HG02852 (cell line): Measurements from ENCODE around the gene UBE2J1.

Experiments
- ATAC-seq: cut with Tn5 transposase; IDR thresholded peaks from one replicate; pipeline ENCODE4 v1.9.1; 2021; ENCODE audit warnings: mild to moderate bottlenecking, moderate library complexity; ENCODE audit not compliant: unreplicated experiment

The UBE2J1 gene

DNA sequence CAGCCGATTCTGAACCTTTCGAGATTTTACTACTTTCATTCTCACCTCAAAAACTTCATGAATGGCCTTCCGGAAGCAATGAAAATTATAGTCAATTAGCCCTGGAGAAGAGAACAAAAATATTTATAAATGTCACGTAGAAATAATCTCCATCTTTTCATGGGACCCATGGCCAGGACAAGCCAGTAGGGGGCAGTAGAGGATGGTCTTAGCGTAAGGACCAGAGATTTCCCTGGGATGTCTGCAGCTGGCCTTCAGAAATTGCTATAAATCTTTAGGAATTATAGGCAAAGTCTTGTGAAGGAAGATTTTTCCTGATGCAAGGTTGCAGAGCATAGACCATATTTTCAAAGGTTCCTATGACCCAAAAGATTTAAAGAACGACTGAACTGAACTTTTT, 15.6 kb upstream of the UBE2J1 start:
- no peak for ATAC-seq

DNA sequence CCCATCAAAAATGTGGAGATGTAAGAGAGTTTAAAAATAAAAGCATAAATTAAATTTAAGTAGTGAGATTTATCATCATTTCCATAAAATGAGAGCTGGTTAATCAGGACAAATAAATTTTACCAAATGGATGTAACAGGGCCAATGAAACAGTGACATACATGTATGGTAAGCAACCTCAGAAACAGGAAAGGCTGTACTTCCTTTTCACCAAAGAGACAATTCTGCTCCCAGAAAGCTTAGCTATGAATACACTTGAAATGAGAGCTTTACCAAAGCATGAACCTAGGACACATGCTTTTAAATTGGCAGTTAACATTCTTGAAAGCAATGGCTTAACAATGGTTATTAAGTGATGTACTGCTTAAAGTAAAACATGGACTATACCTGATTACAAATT, 12.1 kb upstream of the UBE2J1 start:
- no peak for ATAC-seq

DNA sequence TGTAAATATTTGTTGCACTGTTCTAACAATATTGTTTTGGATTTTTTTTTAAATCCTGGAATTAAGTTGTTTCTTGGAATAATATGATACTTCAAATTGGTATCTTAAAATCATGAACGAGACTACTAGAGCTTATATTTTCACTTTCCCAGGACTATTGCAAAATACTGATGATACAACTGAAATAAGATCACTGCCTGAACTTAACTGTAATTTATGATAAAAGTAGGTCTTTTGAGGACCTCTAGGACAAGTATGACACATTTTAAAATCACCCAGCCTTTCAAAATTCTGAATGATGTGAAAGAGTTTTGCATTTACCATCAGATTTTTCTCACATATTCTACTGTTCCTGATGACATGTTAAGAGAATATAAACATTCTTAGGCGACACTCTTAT, 8.6 kb upstream of the UBE2J1 start:
- ATAC-seq = no peak

DNA sequence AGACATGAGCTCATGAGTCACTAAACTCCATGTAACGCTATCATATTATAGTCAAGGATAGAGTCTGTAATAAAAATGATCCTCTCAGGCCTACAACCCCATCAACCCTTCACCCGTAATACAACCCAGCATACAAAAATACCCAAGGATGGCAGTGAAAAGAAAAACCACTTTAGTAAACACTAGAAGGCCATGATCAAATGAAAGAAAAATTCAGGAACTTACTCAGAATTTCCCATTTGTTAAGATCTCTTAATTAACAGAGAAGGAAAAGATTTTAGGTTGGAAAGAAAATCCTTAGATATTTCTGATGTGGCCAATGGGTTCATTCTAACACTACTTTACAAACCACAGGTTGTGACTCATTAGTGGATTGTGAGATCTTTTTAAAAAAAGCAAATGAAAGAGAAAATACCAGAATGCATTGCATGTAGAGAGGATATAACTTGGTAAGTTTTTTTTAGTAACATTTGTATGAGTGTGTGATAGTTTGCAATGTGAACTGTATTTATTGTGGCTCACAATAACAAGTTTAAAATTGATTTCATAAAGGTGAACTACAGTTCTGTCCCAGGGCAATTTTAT, 8.0 kb upstream of the UBE2J1 start:
- peak; percentile 59 for ATAC-seq

DNA sequence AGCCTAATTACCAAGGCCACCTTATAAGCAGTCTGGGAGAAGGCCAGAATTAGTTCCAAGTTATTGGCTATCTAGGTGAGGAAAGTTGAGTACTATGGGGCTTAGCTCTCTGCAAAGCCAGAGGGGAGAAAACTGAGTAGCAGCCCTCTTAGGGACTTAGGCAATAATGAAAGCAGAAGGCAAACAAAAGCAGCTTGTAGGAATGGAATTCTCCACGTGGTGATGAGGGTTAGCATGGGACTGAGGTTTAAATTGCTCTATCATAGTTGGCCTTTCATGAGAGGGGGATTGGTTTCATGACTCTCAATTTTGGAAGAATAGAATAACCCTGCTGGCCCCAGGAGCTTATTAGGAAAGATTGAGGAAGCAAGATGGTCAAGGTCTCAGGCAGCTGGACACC, 7.0 kb upstream of the UBE2J1 start:
- ATAC-seq = no peak

DNA sequence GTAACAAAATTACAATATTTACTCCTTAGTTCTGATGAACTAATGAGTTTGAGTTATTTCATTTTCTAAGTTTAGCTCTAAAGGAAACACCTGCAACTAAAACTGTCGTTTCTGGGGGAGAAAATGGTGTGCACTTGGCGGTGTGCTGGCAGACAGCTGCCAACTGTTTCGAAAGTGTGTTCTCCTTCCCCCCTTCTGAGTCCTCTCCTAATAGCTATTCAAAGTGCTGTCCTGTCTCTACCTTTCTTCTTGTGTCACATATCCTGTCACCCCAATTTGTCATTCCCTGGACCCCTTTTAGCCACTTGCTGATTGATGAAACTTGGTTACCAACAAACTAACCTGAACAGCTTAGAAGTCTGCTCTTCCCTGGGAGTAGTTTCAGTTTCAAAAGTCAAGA, 4.9 kb upstream of the UBE2J1 start:
- ATAC-seq = peak; percentile 42

DNA sequence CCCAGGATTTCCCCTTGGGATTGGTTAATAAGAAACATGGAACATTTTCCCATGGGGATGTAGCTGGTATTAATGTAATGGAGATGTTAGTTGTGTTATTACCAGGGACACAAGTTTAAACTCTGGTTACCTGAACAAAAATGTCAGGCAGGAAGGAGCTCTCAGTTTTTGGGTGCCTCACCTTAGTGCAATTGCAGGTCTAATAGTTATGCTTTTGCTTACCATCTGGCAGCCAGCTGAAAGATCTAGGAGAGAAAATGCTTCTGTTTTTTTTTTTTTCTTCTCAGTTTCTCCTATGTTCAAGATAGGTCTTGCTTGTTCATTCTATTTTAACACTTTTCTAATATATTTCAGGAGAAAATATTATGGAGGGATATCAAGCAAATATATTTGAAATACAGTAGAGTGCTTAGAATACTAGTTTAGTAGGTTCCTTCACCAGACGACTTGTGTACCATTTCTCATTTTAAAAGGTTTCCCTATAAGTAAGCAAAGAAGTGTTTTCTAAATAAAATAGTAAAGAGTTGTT, 4.2 kb upstream of the UBE2J1 start:
- ATAC-seq = no peak

DNA sequence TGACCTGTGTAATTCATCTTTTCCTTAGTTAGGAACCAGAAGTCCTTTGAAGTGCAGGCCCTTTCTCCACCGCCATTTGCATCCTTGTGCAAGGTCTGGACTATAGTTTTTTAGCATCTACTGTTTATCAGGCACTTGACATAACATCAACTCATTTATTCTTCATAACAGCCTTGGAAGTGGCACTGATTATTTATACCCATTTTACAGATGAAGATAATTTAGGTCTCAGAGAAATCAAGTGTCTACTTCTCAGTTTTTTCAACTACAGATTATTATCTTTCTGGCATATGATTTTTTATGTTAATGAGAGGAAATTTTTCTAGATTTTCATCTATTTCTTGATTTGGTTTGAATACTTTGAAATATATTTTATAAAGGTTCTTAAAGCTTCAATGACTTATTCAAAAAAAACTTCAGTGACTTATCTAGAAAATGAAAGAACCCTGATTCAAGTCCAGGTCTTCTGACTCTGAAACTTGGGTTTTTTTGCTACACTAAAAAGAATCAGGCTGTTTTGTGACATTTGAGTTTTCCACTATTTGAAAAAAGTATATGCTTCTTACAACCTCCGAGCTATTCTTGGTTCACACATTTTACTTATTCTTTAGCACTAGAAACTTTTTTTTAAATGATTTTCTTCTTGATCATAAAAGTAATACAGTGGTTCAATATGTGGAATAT, 3.1 kb upstream of the UBE2J1 start:
- ATAC-seq = no peak

DNA sequence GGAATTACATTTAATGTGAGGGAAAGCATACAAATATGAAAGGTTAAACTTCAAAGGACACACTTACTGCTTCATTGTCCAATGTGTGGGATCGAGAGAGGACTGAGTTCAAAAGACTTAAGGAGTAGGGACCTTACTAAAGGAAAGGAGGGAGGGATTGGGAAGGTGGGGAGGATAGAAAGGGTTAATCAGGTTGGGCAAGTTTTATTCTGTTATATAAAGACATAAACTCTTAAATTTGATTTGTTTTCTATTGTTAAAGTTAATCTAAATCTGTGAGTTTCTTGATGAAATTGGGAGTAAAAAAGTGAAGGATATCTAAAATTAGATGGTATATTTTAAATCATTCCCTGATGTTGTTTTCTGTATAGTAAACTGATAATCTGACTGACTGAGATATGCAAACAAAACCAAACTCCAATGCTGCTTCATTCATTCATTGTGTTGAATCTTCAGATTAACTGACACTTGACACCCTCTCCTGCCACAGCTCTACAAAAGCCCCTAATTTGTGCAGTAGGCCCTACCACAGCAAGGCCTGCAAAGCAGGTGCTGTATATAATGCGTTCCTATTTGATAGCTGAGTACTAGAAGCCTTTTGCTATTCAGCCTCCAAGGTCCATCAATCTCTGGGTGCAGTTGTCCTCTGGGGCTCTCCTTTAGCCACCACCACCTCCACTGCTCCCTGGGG, 1.3 kb upstream of the UBE2J1 start:
- ATAC-seq = no peak

DNA sequence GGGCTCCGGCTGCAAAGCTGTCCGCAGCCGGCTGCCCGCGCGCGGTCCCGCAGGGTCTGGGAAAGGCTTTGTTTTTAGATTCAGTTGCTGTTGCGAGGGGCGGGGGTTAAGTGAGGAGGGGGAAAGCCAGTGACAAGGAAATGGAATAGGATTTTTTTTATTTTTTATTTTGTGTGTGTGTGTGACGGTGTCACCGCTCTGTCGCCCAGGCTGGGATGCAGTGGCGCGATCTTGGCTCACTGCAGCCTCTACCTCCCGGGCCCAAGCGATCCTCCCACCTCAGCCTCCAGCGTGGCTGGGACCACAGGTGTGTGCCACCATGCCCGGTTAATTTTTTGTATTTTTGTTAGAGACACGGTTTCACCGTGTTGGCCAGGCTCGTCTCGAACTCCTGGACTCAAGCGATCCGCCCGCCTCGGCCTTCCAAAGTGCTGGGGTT, 615 bp upstream of the UBE2J1 start:
- ATAC-seq = no peak

DNA sequence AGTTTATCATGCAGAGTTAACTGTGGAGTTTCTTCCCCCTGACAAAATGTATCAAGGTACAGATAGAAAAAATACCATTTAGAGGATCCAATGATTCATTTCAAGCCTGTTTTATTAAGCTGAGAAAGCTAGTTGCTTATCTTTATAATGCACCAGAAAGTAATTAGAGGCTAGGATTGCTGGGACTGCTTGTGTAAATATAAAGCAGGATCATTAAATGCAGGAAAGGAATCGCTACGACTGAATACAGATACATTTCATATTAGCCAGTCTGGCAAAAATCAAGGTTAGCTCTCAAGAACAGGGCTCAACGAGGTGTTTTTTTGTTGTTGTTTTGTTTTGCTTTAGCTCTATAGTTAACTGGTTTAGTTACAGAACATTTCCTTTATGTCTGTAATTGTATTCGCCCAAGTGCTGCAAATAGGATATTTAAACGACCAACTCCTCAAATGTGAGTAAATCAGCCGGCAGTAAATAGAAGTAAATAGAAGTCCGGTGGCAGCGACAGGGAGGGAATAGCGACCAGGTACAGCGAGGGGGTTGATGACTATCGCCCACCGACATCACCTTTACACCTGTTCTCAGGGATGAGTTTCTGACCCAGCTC, 748 bp downstream of the UBE2J1 start:
- ATAC-seq = no peak

DNA sequence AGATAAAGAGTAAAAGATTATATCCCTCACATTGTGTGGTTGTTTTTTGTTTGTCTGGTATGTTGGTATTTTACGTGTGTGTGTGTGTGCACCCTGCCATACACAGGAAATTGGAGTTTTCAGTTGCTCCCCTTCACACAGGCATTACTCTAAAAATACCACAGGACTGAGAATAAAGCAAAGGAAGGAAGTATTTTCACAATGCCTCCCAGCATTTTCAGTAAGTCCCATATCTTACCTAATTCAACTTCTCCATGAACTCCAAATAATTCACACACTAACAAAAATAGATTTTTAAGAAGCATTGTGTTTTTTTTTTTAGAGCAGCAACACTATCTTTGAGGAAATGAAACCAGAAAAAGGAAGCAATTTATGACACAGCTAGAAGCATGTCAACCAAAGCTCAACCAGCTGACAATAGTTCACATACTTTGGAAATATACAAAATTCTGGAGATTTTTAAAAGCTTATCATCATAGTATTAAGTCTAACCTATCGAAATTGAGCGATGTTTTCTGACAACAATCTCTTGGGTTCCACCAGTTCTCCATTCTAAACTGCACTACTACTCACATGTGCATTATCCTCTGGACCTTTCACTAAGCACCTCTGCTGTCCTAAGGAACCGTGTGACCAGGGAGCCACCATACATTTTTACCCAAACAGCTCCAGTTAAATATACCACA, 2.1 kb downstream of the UBE2J1 start:
- peak; percentile 34 for ATAC-seq

DNA sequence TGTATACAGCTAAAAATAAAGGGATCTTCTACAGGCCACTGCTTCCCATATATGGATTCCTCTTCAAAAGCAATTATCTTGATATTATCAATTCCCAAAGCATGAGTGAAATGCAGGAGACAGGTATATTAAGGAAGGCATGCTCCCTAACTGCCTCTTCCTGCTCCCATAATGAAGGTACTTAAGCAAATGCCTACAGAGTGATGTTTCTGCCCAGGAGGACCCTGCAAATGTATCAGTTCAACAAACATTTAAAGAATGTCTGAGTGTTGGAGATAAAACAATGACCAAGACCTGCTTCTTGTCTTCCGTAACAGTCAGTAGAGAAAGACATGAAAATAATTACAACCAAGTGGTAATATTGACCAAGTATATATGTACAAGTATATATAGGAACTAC, 4.2 kb downstream of the UBE2J1 start:
- no peak for ATAC-seq

DNA sequence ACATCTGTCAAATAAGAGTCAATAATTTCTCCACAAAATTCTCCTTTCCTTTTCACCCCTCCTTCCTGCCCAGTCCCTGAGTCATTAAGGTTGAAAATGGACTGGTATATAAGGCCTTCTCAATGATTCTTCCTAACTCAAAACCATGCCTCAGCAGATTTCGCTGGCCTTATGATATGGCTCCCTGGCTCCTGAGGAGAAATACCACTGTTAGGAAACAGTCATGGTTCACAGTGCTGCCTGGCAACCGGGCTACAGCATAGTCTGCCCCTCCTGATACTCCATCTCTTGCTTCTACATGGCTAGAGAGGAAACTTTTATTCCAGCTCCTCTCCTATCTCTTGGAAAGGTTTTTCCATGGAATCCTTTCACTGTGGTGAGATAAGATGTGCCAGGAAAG, 4.7 kb downstream of the UBE2J1 start:
- no peak for ATAC-seq

DNA sequence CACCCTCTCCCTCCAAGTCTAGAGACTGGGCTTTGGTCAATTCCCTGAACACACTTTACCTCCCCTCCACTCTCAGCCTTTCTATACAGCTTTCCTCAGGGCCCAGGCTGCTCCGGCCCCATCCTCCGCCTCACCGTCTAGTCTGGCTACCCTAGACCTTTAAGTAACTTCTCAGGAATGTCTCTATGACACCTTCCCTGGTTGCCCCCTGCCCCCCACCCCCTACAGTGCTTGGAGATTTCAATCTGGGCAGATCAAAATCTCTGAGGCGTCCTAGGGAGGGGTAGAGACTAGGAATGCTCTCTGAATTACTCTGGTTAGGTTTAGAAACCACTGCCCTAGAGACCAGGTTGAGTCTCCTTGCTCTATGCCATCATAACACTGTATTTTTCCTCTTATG, 6.1 kb downstream of the UBE2J1 start:
- no peak for ATAC-seq

DNA sequence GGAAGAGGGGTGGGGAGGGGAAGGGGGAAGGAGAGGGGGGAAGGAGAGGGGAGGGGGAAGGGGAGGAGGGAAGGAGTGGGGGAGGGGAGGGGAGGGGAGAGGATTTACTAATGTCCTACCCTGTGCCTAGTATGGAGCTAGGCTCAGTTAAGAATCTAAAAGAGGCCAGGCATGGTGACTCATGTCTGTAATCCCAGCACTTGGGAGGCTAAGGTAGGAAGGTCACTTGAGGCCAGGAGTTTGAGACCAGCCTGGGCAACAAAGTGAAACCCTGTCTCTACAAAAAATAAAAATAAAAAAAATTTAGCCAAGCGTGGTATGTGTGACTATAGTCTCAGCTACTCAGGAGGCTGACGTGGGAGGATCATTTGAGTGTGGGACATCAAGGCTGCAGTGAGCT, 13.0 kb downstream of the UBE2J1 start:
- ATAC-seq = no peak

DNA sequence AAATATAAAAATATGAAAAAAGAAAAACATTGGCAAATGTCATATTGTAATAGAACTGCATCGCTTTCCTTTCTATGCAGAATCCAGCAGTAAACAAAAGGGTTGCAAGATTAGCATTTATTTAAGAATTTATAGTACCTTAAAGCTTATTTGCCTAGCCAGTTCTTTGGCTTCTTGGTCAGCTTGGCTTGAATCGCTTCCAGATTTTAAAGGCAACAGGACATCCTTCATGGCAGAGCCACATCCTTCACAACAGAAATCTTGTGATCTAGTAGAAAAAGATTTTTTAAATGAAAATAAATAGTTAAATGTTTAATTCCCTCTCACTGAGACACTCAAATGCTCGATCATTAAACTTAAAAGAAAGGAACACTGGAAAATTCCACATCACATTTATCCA, 17.4 kb downstream of the UBE2J1 start:
- ATAC-seq = no peak

DNA sequence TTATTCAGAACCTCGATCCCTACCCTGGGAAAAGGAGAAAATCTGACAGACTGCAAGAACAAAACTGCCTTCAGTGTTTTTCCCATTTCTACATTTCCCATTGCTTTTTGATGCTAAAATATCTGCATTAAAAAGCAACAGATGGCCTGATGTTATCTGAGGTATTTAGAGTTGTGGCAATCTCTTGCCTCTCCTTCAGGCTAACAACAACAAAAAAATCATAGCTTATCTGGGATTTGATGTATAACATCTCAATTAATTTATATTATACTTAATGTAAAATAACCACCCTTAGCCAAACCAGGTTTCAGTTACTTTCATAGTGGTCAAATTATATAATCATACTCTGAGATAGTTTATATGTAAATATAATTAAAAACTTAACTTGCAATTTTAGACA, 21.6 kb downstream of the UBE2J1 start:
- no peak for ATAC-seq

DNA sequence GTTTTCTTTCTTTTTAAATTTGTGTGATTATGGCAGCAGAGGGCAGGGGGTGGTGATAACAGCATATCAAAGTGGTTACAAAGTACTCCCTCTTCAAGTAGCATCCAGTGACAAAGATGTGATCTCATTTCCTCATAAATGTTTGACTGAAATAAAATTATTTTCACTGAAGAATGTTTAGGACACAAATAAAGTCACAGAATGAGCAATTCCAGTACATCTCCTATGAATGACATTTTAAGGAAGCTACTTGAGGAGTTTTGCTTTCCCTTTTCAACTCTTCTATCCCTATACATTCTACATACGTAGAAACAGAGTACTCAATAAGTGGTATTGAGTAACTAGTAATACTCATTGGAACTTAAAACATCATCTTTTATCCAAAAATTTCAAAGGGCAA, 23.5 kb downstream of the UBE2J1 start:
- ATAC-seq = no peak

DNA sequence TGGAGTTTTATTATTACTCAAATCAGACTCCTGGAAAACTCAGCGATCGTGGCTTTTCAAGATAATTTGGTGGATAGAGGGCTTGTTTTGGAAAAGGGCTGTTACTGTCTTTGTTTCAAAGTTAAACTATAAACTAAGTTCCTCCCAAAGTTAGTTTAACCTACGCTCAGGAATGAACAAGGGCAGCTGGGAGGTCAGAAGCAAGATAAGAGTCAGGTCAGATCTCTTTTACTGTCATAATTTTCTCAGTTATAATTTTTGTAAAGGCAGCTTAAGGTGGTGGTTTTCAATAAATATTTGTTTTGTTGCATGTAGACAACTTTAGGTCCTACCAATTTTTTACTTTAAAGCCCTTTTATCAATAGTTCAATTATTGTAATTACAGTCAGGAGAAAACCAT, 28.2 kb downstream of the UBE2J1 start:
- ATAC-seq = no peak

DNA sequence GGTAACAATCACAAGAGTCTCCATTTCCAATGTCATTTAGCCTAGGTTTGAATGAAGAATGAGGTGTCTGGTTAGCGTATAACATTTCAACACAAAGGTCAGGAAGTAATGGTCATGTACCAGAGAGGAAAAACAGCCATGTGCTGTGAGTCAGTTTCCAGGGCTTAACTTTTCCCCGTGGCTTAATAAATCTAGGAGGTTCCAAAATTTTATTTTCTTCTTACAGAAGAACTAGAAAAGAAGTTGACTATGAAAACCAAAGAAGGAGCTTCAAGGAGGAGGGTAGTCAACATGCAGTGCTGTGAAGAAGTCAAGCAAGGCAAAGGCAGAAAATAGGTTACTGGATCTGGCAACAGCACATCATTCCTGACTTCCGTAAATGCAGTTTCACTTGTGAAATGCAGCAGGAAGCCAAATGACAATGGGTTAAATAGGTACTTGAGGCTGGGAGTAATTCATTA, 29.0 kb downstream of the UBE2J1 start:
- no peak for ATAC-seq
